Epithelial cell of proximal tubule (primary cell): ENCODE data around the gene TNRC6A. TPM values are rescaled to one million over a fixed set of nuclear protein-coding genes. Genes with fewer than 3 reads are reported as not detected.
A peak's percentile ranks its signal among the peaks of the same experiment; 100 is the strongest.

Source experiments
- DNase-seq: peaks from one replicate; pipeline ENCODE4 v3.0.0-alpha.2; 2011; ENCODE audit warnings: low read depth
- H3K4me3 ChIP-seq: 2 replicates; pipeline ENCODE4 v1.5.1; 2011; ENCODE audit warnings: low read depth, mild to moderate bottlenecking, low read length
- total RNA-seq: library from RNA; depleted of rRNA; stranded (reverse); fragments of >200 nt; gene quantifications from 2 replicates; pipeline ENCODE4 v1.2.3, GENCODE V29; 2015
- TF ChIP-seq, protein P1 (sequence below): conservative IDR thresholded peaks from 2 replicates; pipeline ENCODE4 v1.5.1; 2012; ENCODE audit warnings: low read depth, mild to moderate bottlenecking, low read length

The TNRC6A gene
- total RNA-seq, 1 donor from 2014 or later: 13.6 TPM

DNA sequence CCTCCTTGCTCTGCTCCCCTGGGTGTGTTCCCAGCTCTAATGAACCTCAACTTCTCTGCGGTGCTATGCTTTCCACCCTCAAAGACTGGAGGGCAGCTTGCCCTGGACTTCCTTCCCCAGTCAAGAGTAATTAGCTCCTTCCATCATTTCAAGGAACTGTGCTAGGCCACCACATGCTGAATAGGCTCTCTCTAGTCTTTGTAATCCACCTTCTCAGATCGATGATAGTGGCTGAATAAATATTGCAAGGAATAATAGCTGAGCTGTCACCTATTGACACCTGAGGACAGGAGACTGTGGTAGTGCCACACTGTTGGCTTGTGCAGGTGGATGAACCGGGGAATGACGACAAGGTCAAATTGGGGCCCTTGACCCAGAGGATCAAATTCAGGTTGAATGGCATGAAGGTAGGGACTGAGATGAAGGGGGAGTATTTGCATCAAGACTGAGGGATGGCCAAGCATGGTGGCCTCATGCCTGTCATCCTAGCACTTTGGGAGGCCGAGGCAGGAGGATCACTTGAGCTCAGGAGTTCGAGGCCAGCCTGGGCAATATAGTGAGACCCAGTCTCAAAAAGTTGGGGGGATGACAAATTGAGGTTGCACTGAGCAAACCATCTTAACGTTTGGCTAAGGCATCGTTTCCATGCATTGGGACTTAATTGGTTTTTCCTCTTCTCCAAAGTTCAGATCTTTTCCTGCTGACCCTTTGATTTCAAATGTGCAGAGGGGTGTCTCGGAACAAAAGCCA lies 97.5 kb downstream of the TNRC6A start:
- no peak overlapping the region for H3K4me3 ChIP-seq
- TF ChIP-seq, protein P1, sequence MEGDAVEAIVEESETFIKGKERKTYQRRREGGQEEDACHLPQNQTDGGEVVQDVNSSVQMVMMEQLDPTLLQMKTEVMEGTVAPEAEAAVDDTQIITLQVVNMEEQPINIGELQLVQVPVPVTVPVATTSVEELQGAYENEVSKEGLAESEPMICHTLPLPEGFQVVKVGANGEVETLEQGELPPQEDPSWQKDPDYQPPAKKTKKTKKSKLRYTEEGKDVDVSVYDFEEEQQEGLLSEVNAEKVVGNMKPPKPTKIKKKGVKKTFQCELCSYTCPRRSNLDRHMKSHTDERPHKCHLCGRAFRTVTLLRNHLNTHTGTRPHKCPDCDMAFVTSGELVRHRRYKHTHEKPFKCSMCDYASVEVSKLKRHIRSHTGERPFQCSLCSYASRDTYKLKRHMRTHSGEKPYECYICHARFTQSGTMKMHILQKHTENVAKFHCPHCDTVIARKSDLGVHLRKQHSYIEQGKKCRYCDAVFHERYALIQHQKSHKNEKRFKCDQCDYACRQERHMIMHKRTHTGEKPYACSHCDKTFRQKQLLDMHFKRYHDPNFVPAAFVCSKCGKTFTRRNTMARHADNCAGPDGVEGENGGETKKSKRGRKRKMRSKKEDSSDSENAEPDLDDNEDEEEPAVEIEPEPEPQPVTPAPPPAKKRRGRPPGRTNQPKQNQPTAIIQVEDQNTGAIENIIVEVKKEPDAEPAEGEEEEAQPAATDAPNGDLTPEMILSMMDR: no peak
- no peak for DNase-seq

- DNase-seq: no peak
- TF ChIP-seq, protein P1: no peak
- no peak overlapping the region for H3K4me3 ChIP-seq
Measured at GRCh38 chr16:24829153-24829552, 99.7 kb downstream of the TNRC6A start.

GRCh38 chr16:24833352-24833751 lies 103.9 kb downstream of the TNRC6A start:
- H3K4me3 ChIP-seq: no peak overlapping the region
- TF ChIP-seq, protein P1: no peak
- no peak for DNase-seq

GRCh38 chr16:24834459-24835335 lies 105.2 kb downstream of the TNRC6A start:
- no peak overlapping the region for H3K4me3 ChIP-seq
- DNase-seq: no peak
- TF ChIP-seq, protein P1: peak; percentile 84

- DNase-seq: no peak
- no peak overlapping the region for H3K4me3 ChIP-seq
- TF ChIP-seq, protein P1: no peak
Measured at GRCh38 chr16:24836836-24837235, 107.4 kb downstream of the TNRC6A start.

DNA sequence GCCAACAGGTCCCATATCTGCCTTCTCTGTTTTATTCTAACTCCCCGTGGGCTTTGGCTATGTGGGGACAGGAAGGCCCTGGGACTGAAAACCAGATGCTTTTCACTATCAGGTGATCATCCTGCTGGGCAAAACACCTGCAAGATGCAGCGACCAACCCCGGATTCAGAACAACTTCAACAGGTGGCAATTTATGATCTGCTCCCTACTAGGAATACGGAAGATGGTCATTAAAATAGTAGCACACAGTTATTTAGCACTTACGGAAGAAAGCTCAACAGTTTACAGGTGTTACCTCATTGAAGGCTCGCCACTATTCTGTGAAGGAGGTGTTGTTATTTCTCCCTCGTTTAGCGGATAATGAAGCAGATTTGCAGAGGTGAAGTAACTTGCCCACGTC lies 108.5 kb downstream of the TNRC6A start:
- DNase-seq: no peak
- TF ChIP-seq, protein P1: no peak
- H3K4me3 ChIP-seq: no peak overlapping the region
